ENCODE measurements around the gene MTCP1.

The MTCP1 gene, protein sequence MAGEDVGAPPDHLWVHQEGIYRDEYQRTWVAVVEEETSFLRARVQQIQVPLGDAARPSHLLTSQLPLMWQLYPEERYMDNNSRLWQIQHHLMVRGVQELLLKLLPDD

DNA sequence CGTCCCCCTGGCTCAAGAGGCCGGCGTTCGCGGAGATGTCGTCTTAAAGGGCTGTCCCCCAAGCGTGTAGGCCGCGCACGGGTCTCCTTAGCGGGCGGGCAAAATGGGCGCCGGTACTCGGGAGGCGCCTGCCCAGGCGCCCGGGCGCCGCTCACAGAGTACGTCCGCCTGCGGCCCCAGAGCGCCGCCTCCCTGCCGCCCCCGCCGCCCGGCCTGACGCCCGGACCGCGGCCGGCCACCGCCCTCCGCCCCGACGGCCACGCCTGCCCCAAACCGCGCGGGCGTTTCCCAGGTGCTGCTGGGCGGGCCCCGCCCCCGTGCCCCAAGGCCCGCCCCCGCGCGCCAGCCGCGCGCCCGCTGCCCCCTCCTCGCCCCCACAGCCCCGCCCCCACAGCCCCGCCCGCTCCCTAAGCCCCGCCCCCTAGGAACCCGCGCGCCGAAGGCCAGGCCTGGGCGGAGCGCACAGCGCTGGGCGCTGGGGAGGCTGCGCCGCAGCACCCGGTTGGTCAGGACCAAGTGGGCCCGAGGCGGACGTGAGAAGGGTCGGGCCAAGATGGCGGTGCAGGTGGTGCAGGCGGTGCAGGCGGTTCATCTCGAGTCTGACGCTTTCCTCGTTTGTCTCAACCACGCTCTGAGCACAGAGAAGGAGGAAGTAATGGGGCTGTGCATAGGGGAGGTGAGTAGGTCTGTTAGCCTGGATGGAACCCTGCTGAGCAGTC is at the start of gene MTCP1, which contains the start of the genes BRCC3 and CMC4:
Gene MTCP1, minus strand, starts transcription at position 162 of the 719 bp plus-strand sequence. CDS start 5,126 bp downstream, outside the sequence.
Gene BRCC3, plus strand, starts transcription at position 534 of the 719 bp plus-strand sequence. Its CDS starts 20 bp downstream, at position 554.
Gene CMC4, minus strand, starts transcription at position 162 of the 719 bp plus-strand sequence. CDS start 7,113 bp downstream, outside the sequence.
- DNase-seq: peak in 55 of 56 donors; percentile 13 to 81 (median 62)

DNA sequence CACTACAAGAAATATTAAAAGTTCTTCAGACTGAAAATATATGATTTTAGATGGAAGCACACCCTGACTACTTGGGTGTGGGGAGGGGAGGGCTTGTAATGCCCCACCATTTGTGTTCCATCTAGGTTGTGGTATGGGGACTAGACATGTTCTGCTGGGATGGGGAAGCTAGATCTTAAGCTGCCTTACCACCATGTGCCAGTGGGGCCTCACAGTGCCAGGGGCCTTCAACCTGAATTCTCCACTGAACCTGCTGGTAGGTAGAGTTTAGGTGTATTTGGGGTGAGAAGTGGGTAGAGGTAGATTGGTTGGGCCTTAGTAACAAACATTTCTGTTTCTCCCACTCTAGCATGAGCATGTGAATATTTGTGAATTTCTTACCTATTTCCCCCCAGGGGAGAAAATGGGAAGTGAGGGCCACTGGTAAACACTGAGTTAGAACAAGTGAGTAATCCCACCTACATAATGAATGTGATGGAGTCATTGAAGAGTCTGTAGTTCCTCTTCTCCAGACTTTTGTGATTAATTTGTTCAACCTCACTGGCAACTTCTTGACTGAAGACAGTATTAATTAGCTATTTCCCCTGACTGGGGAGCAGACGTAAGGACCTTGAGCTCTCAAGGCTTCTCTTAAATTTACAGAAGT is 44.4 kb upstream of the MTCP1 start:
- DNase-seq: no peak

DNA sequence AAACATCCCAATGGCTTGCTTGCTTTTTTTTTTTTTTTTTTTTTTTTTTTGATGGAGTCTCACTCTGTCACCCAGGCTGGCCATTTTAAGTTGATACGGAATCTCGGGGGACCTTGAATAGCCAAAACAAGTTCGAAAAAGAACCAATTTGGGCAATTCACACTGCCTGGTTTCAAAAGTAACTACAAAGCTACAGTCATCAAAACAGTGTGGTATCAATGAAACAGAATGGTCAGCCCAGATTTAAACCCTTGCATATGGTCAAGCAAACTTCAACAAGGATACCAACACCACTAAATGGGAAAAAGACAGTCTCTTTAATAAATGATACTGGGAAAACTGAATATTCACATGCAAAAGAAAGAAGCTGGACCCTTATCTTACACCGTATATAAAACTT is 42.2 kb upstream of the MTCP1 start:
- no peak for DNase-seq

DNA sequence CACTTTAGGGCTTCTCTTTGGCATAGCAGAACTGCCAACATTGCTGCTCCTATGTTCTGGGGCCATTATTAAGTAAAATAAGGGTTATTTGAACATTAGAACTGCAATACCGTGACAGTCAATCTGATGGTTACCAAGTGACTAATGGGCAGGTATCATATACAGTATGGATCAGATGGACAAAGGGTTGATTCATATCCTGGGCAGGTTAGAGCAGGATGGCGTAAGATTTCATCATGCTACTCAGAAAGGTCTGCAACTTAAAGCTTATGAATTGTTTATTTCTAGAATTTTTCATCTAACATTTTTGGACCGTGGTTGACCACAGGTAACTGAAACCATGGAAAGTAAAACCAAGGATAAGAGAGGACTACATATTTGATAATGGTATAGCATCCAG is 41.2 kb upstream of the MTCP1 start:
- no peak for DNase-seq

DNA sequence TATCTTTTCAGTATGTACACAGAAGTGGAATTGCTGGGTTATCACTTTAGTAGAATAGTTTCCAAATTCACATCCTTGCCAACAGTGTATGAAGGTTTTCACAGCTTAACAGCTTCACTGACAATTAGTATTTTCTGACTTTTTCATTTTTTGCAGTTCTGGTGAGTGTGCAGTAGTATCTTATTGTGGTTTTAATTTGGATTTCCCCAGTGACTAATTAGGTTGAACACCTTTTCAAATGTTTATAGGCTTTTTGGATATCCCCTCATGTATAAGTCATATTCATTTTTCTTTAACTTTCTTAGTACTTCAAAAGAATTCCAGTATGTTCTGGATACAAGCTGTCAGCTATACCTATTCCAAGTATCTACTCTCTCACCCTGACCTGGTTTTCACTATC is 37.5 kb upstream of the MTCP1 start:
- no peak for DNase-seq

DNA sequence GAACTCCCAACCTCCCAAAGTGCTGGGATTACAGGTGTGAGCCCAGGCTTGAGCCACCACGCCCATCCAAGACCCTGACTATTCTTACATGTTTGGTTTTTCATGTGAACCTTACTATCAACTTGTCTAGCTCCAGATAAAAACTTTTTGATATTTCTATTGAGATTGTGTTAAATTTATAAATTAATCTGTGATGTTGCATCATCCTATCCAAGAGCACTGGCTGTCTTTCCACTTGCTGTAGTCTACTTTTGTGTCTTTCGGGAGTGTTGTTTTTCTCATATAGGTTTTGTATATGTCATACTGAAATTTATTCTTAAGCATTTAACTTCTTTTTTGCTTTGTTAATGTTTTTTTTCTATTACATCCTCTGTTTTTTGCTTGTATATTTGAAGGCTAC is 35.0 kb upstream of the MTCP1 start:
- no peak for DNase-seq

DNA sequence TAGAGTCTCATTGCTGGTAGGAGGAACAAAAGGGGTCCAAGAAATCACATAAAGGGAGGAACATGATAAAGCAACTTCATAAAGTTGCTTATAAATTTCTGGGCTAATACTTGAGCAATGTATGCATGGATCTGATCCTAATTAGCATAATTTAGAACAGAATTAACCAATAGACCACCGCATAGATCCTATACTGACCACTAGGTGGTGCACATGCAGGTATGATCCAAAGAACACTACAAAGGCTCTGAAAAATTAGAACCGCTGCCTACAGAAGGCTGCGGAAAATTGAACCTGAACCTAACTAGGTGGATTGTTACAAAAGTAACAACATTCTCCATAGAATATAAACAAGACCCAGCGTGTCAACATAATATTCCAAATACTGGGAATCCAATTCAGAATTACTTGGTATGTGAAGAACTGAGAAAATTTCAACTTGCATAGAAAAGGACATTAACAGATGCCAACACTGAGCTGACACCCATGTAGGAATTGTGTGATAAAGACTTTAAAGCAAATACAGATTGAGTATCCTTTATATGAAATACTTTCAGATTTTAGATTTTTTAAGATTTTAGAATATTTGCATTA is 23.6 kb upstream of the MTCP1 start:
- no peak for DNase-seq

DNA sequence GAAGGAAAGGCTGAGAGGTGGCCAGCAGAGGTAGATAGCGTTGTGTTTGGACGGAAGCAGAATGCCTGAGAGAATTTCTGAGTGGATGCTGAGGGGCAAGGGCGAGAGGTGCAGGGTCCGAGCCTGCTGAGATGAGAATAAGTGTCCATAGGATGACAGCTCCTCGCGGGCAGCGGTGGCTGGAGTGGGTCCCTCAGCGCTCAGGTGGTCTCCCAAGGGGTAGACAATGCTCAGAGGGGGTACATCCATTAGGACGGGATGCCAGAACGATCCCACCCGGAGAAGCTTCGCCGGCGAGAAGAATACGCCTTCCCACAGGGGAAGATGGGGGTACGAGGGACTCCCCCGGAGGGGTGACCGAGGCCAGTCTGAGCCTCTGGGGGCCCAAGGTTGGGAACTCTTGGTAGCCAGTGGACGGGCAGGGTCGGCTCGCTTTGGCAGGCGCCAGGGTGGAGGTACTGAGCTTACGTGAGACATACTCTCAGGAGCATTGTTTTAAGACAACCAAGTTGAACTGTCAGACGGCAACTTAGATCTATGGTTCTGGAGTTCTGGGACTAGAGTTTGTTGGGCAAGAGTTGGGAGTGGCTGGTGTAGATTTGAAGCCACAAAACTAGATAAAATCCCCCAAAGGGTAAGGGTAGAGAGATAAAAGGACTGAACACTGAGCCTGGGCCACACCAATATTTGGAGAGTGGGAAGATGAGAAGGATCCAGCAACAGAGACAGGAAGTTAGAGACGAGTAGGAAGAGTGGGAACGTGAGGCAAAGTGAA is 16.2 kb upstream of the MTCP1 start:
- no peak for DNase-seq

DNA sequence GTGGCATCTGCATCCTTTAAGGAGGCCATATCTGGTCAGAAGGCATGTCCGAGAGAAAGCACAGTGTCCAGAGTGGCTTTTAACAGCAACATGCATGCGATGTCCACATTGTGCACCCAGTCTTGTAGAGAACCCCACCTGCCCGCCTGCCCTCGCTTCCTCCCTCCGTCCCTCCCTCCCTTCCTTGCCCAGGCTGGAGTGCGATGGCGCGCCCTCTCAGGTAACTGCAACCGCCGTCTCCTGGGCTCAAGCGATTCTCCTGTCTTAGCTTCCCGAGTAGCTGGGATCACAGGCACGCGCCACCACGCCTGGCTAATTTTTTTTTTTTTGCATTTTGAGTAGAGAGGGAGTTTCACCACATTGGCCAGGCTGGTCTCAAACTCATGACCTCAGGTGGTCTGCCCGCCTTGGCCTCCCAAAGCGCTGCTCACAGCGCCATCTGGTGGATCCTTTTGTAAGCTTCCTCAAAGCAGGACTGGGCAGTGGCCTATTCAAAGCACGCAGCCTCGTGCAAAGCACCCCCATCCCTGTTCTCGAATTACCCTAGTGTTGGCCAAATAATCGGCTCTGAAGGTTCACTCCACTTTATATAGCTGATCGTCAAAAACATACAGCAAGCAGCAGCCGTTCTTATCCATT is 15.4 kb upstream of the MTCP1 start:
- peak in 1 of 56 donors; percentile 4 for DNase-seq

DNA sequence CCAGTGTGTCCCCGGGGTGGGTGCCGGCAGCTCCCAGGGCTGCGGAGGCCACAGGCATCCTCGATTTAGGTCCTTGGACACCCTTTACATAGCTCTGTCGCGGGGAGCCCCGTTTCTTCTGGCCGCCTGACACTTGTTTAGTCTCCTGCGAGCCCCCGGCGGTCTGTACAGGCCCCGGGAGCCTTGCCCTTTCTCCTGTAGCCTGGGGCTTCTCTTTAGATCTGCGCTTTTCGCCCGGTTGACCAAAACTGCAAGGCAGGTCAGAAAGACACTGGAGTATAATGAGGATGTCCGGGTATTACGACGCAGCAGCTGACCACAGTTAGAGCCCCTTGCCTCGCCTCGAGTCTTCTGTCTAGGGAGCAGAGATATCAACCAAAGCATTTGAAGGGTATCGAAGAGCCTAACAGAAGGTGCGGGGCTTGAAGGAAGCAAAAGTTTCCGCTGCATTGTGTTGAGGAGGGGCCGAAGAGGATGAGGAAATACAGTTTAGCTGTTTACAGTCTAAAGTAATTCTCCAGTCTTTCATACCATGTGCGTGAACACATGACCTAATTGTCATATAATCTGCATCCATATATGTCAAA is 851 bp upstream of the MTCP1 start:
- DNase-seq: peak in 4 of 56 donors; percentile 29 to 52 (median 35)

DNA sequence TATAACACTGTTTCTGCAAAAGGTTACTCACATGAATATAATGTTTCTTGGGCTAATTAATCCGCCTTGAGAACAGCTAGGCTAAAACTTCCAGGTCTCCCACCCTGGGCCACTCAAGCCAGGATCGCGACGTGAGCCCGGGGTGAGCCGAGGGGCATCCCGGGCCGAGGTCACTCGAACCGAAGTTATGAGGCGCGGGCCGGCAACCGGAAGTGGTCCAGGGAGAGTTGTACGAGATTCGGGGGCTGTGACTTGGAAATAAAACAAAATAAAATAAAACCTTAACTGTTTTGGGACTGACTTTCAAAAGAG is 317 bp downstream of the MTCP1 start:
- DNase-seq: peak in 1 of 56 donors; percentile 16

DNA sequence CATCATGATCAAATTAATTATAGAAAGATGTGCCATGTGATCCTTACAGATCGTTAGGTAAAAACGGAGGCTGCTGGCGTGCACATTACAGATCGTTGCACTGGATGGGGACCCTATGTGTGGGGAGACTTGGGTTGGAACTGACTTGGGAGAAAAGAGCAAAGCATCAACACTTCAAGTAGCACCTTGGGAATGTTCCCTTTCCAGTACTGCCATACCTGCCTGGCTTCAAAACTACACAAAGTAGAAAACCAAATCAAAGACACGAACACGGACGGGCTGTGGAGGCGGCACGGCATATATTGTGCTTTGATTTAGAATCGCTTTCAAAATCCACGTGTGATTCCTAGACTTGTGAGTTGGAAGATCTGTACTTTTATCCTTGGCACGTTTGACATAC is 898 bp downstream of the MTCP1 start:
- no peak for DNase-seq

DNA sequence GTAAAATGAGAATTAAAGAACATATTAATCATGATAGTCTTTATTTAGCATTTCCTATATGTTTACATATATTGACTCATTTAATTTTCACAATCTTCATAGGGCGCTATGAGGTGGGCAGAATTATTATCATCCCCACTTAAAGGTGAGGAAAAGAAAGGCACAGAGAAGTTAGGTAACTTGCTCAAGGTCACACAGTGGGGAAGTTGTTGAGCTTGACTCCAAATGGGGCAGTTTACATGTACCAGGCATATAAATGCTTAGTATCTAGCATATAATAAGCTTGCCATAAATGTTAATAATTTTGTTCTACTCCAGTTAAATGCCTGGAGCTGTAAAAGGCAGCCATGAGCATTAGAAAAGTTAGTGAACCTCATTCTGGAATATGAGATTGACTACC is 1.5 kb downstream of the MTCP1 start:
- no peak for DNase-seq

DNA sequence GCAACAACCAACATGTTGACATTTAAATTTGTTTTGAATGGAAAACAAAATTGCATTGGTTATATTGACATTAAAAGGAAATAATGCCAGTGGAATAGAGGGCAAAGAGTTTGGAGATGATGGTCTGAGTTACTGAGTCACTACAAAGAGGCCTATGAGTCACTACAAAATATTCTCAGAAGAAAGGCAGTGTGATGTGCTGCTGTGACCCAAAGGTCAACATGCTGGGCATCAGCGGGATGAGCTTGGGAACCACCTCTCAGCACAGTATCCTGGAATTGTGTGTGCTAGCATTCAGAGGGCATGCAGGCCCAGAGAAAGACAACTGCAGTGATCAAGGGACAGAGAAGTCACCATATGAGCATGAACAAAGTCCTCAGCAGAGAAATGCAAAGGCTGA is 2.8 kb downstream of the MTCP1 start:
- no peak for DNase-seq

DNA sequence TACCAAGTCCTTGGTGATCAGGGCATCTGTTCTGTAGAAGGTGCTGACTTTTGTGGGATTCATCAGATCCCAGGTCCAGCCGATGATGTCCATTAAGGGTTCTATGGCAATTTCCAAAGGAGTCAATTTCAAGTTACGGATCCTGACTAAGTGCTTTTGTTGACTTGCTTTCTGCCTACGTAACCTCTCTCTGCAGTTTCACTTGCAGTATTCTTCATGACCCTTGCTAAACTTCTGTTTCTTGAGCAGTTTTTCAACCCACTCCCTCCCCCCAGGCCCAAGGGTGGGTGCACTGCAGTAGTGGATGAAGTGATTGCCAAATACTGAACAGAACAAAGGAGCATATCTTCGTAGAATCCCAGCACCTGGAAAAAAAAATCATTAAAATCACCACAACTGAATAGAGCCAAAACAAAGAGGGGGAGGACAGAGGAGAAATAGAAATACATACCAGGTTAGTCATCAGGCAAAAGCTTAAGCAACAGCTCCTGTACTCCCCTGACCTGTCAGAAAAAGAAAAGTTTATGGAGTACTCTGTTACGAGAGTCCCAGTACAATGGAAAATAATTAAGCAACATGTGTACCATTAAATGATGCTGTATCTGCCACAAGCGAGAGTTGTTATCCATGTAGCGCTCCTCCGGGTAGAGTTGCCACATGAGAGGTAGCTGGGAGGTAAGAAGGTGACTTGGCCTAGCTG is 5.8 kb downstream of the MTCP1 start:
- no peak for DNase-seq

DNA sequence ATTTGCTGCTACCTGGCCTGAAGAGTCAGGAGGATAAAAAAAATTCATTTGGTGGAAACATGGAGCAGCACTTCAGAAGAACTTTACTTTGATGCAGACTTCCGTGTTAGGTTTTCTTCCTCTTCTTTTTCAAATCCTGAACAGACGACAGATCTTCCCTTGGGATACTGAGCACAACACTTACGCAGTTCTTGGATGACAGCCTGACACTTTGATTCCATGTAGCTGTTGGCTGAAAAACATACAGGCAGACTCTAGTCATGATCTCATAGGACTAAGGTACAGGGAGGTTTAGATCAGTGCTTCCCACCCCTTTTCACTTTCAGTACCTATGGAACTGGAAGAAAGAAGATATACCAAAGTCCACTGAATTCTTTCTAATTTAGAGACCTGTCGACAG is 9.2 kb downstream of the MTCP1 start:
- no peak for DNase-seq

DNA sequence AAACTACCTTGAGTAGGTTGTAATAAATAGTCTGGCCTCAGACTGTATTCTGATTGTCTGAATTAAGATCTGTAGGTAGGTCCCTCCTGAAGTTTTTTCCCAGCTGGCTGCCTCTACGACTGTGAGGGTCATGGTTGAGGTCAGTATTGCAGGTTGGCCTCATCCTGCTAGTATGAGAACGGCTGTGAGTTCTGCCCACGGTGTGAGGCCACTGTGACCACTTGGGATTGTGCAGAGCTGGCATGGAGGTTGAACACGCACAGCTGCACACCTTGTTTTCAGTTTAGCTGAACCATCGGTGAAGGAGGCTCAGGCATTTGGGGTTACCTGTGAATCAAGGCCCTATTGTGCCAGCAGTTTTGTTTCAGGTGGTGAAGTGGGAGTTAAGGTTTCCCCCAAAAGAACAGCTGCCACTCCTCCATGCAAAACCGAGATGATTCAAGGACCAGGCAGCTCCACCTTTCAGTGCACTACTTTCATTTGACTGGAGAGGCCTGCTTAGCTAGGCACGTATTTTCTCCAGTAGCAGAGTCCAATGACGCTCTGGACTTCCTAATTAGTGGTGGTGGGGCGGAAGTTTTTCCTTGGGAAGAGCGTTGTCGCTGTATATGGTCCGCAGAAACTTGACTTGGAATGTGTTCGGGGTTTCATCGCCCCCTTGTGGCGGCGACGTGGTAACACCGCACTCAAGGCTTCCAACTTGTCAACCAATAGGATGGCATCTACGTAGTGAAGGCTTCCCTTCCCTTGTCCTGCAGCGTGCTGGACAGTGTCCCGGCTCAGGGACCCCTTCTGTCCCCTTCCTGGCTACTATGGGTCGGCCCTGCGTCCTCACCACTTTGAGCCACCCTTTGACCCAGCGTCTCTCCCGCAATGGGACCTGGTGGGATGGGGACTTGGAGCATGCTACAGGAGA is 13.8 kb downstream of the MTCP1 start:
- DNase-seq: peak in 43 of 56 donors; percentile 1 to 74 (median 15)

DNA sequence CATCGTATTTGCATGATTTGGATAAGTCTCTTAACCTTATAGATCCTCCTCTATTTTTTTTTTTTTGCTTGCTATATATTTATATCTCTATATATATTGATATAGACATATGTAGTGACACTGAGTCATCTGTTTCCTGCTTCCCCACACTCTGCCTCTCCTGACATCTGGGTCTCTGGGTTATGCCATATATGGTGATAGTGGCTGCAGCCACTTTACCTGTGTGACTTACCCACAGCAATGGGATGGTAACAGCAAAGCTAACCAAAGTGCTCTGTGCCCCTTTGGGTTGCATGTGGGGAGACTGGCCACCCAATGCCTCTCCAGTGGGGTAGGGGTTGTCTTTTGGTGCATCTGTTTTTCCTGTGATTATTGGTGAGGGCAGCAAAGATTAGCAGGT is 14.5 kb downstream of the MTCP1 start:
- no peak for DNase-seq

DNA sequence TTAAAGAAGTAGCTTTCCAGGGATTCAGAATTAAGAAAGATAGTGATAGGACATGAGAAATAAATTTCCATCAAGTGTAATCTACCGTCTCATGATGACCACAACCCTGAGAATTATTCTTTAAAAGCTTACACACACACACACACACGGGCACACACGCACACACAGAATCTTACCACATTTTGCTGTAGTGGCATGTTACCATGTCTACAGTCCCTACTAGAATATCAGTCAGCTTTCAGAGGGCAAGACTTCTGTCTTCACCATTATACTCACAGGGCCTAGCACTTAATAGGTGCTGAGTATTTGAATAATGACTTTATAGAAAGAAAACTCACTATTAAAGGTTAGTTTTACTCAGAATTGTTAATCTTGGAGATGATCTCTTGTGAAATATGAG is 15.4 kb downstream of the MTCP1 start:
- no peak for DNase-seq
